HUES64 (cell line): ENCODE data around the gene TUB.

Source experiments
- H3K27ac ChIP-seq: 2 replicates; pipeline ENCODE4 v1.7.0; 2013; ENCODE audit warnings: low read depth, low read length, inconsistent platforms
- H3K27me3 ChIP-seq: 2 replicates; pipeline ENCODE4 v1.6.1; 2013; ENCODE audit warnings: mild to moderate bottlenecking, low read length; ENCODE audit not compliant: insufficient read depth
- H3K36me3 ChIP-seq: 2 replicates; pipeline ENCODE4 v1.6.1; 2013; ENCODE audit warnings: mild to moderate bottlenecking, low read length; ENCODE audit not compliant: insufficient read depth
- H3K4me1 ChIP-seq: 2 replicates; pipeline ENCODE4 v1.6.1; 2013; ENCODE audit warnings: mild to moderate bottlenecking, low read length, moderate library complexity; ENCODE audit not compliant: insufficient read depth
- H3K4me3 ChIP-seq: 2 replicates; pipeline ENCODE4 v1.5.1; 2013; ENCODE audit warnings: mild to moderate bottlenecking, low read length, moderate library complexity
- H3K9ac ChIP-seq: 2 replicates; pipeline ENCODE4 v1.6.1; 2013; ENCODE audit warnings: mild to moderate bottlenecking, low read depth, low read length
- H3K9me3 ChIP-seq: 2 replicates; pipeline ENCODE4 v1.6.1; 2013; ENCODE audit warnings: low read depth, low read length; ENCODE audit not compliant: insufficient read depth
- WGBS: fragments of 150-250, 120-280 bp; methylation state at CpG from one replicate; pipeline ENCODE4 v1.1.7; 2013; ENCODE audit warnings: missing lambda C conversion rate; 5-methylcytosine and 5-hydroxymethylcytosine counted together

TUB gene

GRCh38 chr11:8055091-8055835, 25.7 kb upstream of the TUB start:
- Histone ChIP-seq H3K27me3 (no peaks in the 10 kb centered on the region), H3K9ac (no peak overlapping the region), H3K27ac (no peak overlapping the region), H3K4me3 (no peak overlapping the region), H3K36me3 (no peaks in the 10 kb centered on the region), H3K9me3 (no peaks in the 10 kb centered on the region), H3K4me1 (no peaks in the 10 kb centered on the region)
- 73% methylated on average over 7 of the region's 7 CpGs for WGBS

GRCh38 chr11:8055836-8056526, 25.0 kb upstream of the TUB start:
- Histone ChIP-seq H3K9ac (no peak overlapping the region), H3K4me3 (no peak overlapping the region), H3K36me3 (no peaks in the 10 kb centered on the region), H3K4me1 (no peaks in the 10 kb centered on the region), H3K27ac (no peak overlapping the region), H3K27me3 (no peaks in the 10 kb centered on the region), H3K9me3 (no peaks in the 10 kb centered on the region)
- 88% methylated on average over 10 of the region's 10 CpGs for WGBS

DNA sequence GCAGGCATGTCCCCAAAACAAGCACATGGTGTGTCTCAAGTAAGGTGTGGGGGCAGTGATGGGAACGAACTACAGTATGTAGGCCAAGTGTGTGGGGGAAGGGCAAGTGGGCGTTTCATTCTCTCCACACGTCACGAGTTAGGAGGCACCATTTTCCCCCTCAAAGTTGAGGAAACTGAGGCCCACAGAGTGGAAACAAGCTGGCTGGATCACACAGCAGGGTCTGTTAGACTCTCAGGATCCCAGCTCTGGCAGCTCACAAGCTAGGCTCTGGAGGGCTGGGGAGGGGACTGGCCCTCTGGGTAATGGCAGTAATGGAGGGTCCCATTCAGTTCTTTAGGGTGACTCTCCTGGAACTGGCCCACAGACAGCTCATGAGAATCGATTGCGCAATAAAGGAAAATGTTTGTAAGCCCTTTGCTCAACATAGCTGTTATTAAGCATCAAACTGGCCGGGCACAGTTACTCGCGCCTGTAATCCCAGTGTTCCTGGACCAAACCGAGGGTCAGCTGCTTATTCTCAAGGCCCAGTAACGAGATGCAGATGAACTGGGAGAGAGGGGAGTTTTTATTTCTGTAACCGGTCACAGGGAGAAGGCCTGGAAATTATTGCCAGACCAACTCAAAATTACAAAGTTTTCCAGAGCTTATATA, 24.1 kb upstream of the TUB start:
- 91% methylated on average over 11 of the region's 12 CpGs for WGBS
- Histone ChIP-seq H3K4me3 (no peak overlapping the region), H3K4me1 (no peaks in the 10 kb centered on the region), H3K36me3 (no peaks in the 10 kb centered on the region), H3K27me3 (no peaks in the 10 kb centered on the region), H3K27ac (no peak overlapping the region), H3K9ac (no peak overlapping the region), H3K9me3 (no peaks in the 10 kb centered on the region)

GRCh38 chr11:8058216-8058615, 22.8 kb upstream of the TUB start:
- Histone ChIP-seq H3K9me3 (no peaks in the 10 kb centered on the region), H3K4me3 (no peak overlapping the region), H3K9ac (no peak overlapping the region), H3K36me3 (no peaks in the 10 kb centered on the region), H3K4me1 (no peaks in the 10 kb centered on the region), H3K27me3 (no peaks in the 10 kb centered on the region), H3K27ac (no peak overlapping the region)
- 94% methylated on average over 8 of the region's 9 CpGs for WGBS

DNA sequence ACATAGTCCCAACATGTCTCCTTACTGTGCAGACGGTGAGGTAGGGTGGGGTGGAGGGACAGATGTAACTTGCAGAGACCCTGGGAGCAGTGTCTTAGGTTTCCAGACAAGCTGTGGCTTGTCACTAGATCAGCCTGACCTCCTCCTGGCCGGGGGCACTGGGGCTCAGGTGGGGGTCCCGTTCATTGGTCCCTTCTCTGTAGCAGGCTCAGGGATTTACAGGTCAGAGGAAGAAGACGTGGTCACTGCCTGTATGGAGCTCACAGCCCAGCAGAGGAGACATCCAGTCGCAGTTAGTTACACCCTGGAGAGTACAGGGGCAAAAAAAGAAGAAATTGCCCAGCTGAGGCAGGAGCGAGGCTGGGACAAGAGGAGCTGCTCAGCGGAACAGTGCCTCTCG, 22.0 kb upstream of the TUB start:
- Histone ChIP-seq H3K27me3 (no peaks in the 10 kb centered on the region), H3K27ac (no peak overlapping the region), H3K36me3 (no peaks in the 10 kb centered on the region), H3K4me1 (no peaks in the 10 kb centered on the region), H3K4me3 (no peak overlapping the region), H3K9me3 (no peaks in the 10 kb centered on the region), H3K9ac (no peak overlapping the region)
- 88% methylated on average over 8 of the region's 8 CpGs for WGBS

- H3K27ac ChIP-seq = no peak overlapping the region
- no peak overlapping the region for H3K4me3 ChIP-seq
- H3K36me3 ChIP-seq = no peaks in the 10 kb centered on the region
- no peaks in the 10 kb centered on the region for H3K27me3 ChIP-seq
- no peaks in the 10 kb centered on the region for H3K4me1 ChIP-seq
- 75% methylated on average over 10 of the region's 10 CpGs for WGBS
- H3K9me3 ChIP-seq = no peaks in the 10 kb centered on the region
- H3K9ac ChIP-seq = no peak overlapping the region
Measured at GRCh38 chr11:8059571-8060011, 21.4 kb upstream of the TUB start.

DNA sequence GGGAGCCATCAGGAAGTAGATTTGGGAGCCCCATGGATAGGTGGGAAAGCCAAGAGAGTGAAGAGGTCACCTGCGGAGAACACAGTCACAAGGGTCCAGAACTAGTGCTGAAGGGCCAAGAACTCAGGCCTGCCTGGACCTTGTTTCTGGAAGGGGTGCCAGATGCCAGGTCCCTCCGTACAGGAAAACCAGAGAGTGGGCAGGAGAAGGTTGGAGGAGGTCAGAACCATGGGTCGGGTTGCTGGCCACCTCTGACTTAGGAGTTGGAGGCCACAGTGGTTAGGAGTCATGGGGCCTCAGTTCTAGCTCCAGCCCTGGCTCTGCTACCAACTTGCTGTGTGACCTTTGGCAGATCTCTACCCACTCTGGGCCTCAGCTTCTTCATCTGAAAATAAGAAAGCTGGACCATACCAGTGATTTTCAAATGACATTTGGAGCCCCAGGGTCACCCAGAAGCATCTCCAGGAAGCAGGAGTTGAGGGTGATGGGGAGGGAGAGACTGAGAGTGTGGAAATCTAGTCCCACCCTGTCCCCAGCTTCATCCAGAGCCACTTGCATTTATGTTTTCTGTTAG, 20.8 kb upstream of the TUB start:
- no peak overlapping the region for H3K4me3 ChIP-seq
- no peaks in the 10 kb centered on the region for H3K36me3 ChIP-seq
- no peaks in the 10 kb centered on the region for H3K27me3 ChIP-seq
- H3K27ac ChIP-seq = no peak overlapping the region
- 92% methylated on average over 3 of the region's 3 CpGs for WGBS
- no peak overlapping the region for H3K9ac ChIP-seq
- no peaks in the 10 kb centered on the region for H3K4me1 ChIP-seq
- H3K9me3 ChIP-seq = no peaks in the 10 kb centered on the region

DNA sequence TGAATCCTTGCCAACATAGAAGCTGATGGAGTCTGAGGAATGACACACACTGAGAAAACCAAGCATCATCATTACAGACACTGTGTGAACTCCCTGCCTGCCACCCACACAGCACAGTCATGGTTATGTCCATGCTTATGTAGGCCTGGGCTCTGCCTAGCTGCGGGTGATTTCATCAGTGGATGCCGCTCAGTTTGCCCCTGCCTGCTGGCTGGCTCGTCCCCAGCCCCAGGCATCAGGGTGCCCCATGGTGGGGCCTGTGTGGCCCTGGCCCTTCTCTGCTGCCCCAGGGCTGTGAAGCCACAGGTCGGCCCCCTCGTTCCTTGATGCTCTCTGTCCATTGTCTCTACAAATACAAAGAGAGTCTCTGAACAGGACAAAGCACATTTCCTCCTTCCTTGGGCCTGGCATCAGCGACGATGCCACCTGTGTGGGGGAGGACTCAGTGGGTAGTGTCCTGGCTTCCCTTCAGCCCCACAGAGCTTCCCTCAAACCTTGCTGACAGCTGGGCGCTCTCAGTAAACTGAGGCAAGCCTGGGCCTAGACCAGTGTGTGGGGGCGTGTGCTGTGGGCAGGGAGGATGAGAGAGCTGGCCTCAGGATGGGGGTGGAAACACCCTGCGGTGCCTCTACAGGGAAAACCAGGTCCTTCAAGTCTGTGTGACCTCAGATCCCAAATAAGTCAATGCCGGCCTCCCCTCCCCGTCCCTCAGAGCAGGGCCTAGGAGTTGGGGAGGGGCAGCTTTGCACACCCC, 20.0 kb upstream of the TUB start:
- H3K4me1 ChIP-seq = no peaks in the 10 kb centered on the region

DNA sequence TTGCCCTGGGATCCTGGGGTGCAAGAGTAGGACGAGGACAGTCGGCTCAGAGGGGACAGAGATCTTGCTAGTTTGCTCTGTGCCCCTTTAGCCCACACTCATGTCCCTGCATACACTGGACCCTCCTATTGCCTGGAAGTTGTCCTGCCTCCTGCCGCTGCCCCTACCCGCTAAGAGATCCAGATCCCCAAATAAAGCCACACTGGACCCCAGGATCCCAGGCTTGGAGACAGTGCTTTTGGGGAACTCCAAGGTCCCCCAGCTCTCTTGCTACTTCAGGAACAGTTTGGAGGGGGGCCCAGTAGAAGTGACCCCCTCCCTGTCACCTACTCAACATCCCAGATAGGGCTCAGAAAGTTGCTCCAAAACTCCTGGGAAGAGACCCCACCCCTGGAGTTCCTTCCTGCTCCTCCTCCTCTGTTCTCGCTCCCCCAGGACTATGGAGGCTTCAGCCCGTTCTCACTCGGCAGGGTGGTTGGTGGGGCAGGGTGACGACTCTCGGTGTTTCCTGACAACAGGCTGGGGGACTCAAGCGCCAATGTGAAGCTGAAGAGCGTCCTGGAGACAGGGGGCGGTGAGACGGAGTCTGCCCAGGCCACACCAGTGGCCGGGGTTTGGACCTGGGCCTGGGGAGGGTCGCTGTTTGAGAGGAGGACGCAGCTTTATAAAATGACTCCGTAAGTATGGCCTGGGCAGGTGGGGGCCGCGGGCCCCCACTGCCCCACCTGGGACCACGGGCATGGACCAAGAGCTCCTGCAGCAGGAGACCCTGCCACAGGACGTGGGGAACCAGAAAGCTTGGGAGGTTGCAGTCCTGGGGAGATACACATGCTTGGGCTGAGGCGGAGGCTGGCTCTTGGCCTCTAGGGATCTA, 19.2 kb upstream of the TUB start:
- 85% methylated on average over 22 of the region's 22 CpGs for WGBS
- Histone ChIP-seq H3K36me3 (no peaks in the 10 kb centered on the region), H3K9ac (no peak overlapping the region), H3K9me3 (no peaks in the 10 kb centered on the region), H3K27ac (no peak overlapping the region), H3K4me1 (no peaks in the 10 kb centered on the region), H3K4me3 (no peak overlapping the region), H3K27me3 (no peaks in the 10 kb centered on the region)

More for the DNA sequence above, 20.0 kb upstream of the TUB start:
- Histone ChIP-seq H3K27me3 (no peaks in the 10 kb centered on the region), H3K9ac (no peak overlapping the region), H3K9me3 (no peaks in the 10 kb centered on the region), H3K36me3 (no peaks in the 10 kb centered on the region), H3K4me3 (no peak overlapping the region), H3K27ac (no peak overlapping the region)
- 88% methylated on average over 12 of the region's 12 CpGs for WGBS

- Histone ChIP-seq H3K9me3 (no peaks in the 10 kb centered on the region), H3K4me3 (no peak overlapping the region), H3K27ac (no peak overlapping the region), H3K27me3 (no peaks in the 10 kb centered on the region), H3K4me1 (no peaks in the 10 kb centered on the region), H3K9ac (no peak overlapping the region), H3K36me3 (no peaks in the 10 kb centered on the region)
- WGBS = 94% methylated on average over 13 of the region's 13 CpGs
Measured at GRCh38 chr11:8062781-8063257, 18.2 kb upstream of the TUB start.
